CD14-positive monocyte (primary cell): ENCODE results near the gene PKD2L1. TPM values are rescaled to one million over a fixed set of nuclear protein-coding genes. Genes with fewer than 3 reads are reported as not detected.

Experiments
- DNase-seq, 3 donors: peaks; one replicate each; pipeline ENCODE4 v3.0.0-alpha.2; 2011 to 2022
- H2AFZ ChIP-seq: 2 replicates; pipeline ENCODE4 v1.6.0; 2012; ENCODE audit warnings: mild to moderate bottlenecking, low read depth, low read length, inconsistent platforms; ENCODE audit not compliant: insufficient read depth, poor library complexity, severe bottlenecking
- H3K27ac ChIP-seq, 2 donors: 1 replicate in 1 of 2; 2 replicates in 1 of 2; pipeline ENCODE4 v1.5.1; 2012 to 2013; ENCODE audit warnings: low read length in 2 of 2, control low read depth in 1 of 2, inconsistent platforms in 1 of 2, low read depth in 1 of 2, mild to moderate bottlenecking in 1 of 2
- H3K27me3 ChIP-seq, 2 donors: one replicate each; pipeline versions ENCODE4 v1.6.0 to v1.6.1; 2011 to 2013; ENCODE audit warnings: low read length in 2 of 2; ENCODE audit not compliant: control insufficient read depth in 2 of 2, insufficient read depth in 2 of 2
- H3K36me3 ChIP-seq, 2 donors: replicated peaks in 1 of 2; 1 replicate in 1 of 2; 2 replicates in 1 of 2; pipeline versions ENCODE4 v1.5.1 to v1.6.1; 2012 to 2013; ENCODE audit warnings: low read length in 2 of 2, control low read depth in 1 of 2, inconsistent platforms in 1 of 2, mild to moderate bottlenecking in 1 of 2; ENCODE audit not compliant: insufficient read depth in 2 of 2, control insufficient read depth in 1 of 2
- H3K4me1 ChIP-seq, 2 donors: 1 replicate in 1 of 2; 2 replicates in 1 of 2; pipeline versions ENCODE4 v1.5.1 to v1.6.1; 2012 to 2013; ENCODE audit warnings: low read length in 2 of 2, control low read depth in 1 of 2, inconsistent platforms in 1 of 2, mild to moderate bottlenecking in 1 of 2, moderate library complexity in 1 of 2; ENCODE audit not compliant: insufficient read depth in 2 of 2, control insufficient read depth in 1 of 2
- H3K4me2 ChIP-seq: replicated peaks from 2 replicates; pipeline ENCODE3; 2012; ENCODE audit warnings: low read length, moderate library complexity, mild to moderate bottlenecking; ENCODE audit not compliant: poor library complexity, severe bottlenecking; ENCODE audit errors: extremely low read depth
- H3K4me3 ChIP-seq, 3 experiments: fragments of 200-600 bp in 1 of 3; sonication (generic) in 1 of 3; replicated peaks in 1 of 3; 1 replicate in 2 of 3; 2 replicates in 1 of 3; pipeline ENCODE4 v1.5.1; 2011 to 2013; ENCODE audit warnings: low read length in 3 of 3, mild to moderate bottlenecking in 3 of 3, control low read depth in 2 of 3, low read depth in 2 of 3, inconsistent platforms in 1 of 3, moderate library complexity in 1 of 3
- H3K79me2 ChIP-seq: 2 replicates; pipeline ENCODE4 v1.6.0; 2012; ENCODE audit warnings: mild to moderate bottlenecking, control low read depth, inconsistent platforms, low read length, moderate library complexity; ENCODE audit not compliant: insufficient read depth
- H3K9ac ChIP-seq: 2 replicates; pipeline ENCODE4 v1.6.0; 2017; ENCODE audit warnings: low read length, mild to moderate bottlenecking; ENCODE audit not compliant: insufficient read depth, poor library complexity, severe bottlenecking
- H3K9me3 ChIP-seq, 2 donors: replicated peaks in 1 of 2; 1 replicate in 1 of 2; 2 replicates in 1 of 2; pipeline versions ENCODE4 v1.5.1 to v1.6.1; 2012 to 2013; ENCODE audit warnings: low read length in 2 of 2, control low read depth in 1 of 2; ENCODE audit not compliant: control insufficient read depth in 1 of 2, insufficient read depth in 1 of 2
- H4K20me1 ChIP-seq: 2 replicates; pipeline ENCODE4 v1.6.0; 2012; ENCODE audit warnings: mild to moderate bottlenecking, low read length, control low read depth, moderate library complexity; ENCODE audit not compliant: insufficient read depth
- H3K27ac Mint-ChIP-seq, 7 donors: one replicate each; pipeline ENCODE4 v1.8.0; 2020; ENCODE audit warnings: mild to moderate bottlenecking in 7 of 7, mixed read lengths in 7 of 7, moderate library complexity in 6 of 7, inconsistent platforms in 2 of 7
- H3K27me3 Mint-ChIP-seq, 3 donors: one replicate each; pipeline ENCODE4 v1.8.0; 2021 to 2022; ENCODE audit warnings: low read depth in 3 of 3, mild to moderate bottlenecking in 3 of 3, mixed read lengths in 3 of 3, moderate library complexity in 3 of 3, inconsistent platforms in 1 of 3
- H3K36me3 Mint-ChIP-seq, 2 donors: one replicate each; pipeline ENCODE4 v1.8.0; 2020; ENCODE audit warnings: mixed read lengths in 2 of 2, inconsistent platforms in 1 of 2, mild to moderate bottlenecking in 1 of 2
- H3K4me1 Mint-ChIP-seq: one replicate; pipeline ENCODE4 v1.8.0; 2020; ENCODE audit warnings: mild to moderate bottlenecking, mixed read lengths
- H3K4me3 Mint-ChIP-seq, 2 donors: one replicate each; pipeline ENCODE4 v1.8.0; 2020; ENCODE audit warnings: mild to moderate bottlenecking in 2 of 2, mixed read lengths in 2 of 2, moderate library complexity in 1 of 2
- H3K9me3 Mint-ChIP-seq, 7 donors: one replicate each; pipeline ENCODE4 v1.8.0; 2020 to 2022; ENCODE audit warnings: mixed read lengths in 7 of 7, mild to moderate bottlenecking in 6 of 7, moderate library complexity in 6 of 7, inconsistent platforms in 2 of 7
- CTCF ChIP-seq: fragments of 200-600 bp; IDR thresholded peaks from one replicate; pipeline ENCODE4 v1.8.0; 2022; ENCODE audit warnings: antibody characterized with exemption, mild to moderate bottlenecking
- WGBS: methylation state at CpG from one replicate; pipeline ENCODE4 v1.1.5; 2013; ENCODE audit warnings: missing lambda C conversion rate; ENCODE audit not compliant: insufficient coverage; 5-methylcytosine and 5-hydroxymethylcytosine counted together
- intact Hi-C, 2 donors: fragments of 100-400 bp; cut with micrococcal nuclease; formaldehyde crosslinking; loops; one replicate each; pipeline versions ENCODE4 v1.15.0 to v1.15.1; 2023
- polyA plus RNA-seq, 3 donors: library from polyadenylated mRNA; depleted of rRNA in 1 of 3; unstranded in 2 of 3; stranded (reverse) in 1 of 3; fragments of 300-500 nt in 2 of 3; fragments of >200 nt in 1 of 3; fragmentation: Illumina TruSeq in 2 of 3; gene quantifications; 1 replicate in 2 of 3; 2 replicates in 1 of 3; pipeline ENCODE4 v1.2.3, GENCODE V29; 2012 to 2021

Gene PKD2L1
- polyA plus RNA-seq, 3 donors: 0.15 to 1.5 TPM; not detected in 1

- Histone ChIP-seq H3K4me2 (no peak overlapping the region), H3K27me3 (peaks cover 15 to 30% of the 10 kb centered on the region in 2 donors), H3K4me3 (no peak overlapping the region), H3K9me3 (no peaks in the 10 kb centered on the region), H2AFZ (no peak overlapping the region), H3K79me2 (no peaks in the 10 kb centered on the region), H3K9ac (no peak overlapping the region), H3K4me1 (peaks cover 17 to 22% of the 10 kb centered on the region in 2 donors), H4K20me1 (no peaks in the 10 kb centered on the region), H3K36me3 (no peaks in the 10 kb centered on the region), H3K27ac (no peak overlapping the region)
- Mint-ChIP-seq H3K9me3 (peaks cover 0 to 15% (median 4%) of the 10 kb centered on the region in 7 donors), H3K27ac (no peak overlapping the region), H3K4me1 (peaks cover 20% of the 10 kb centered on the region), H3K27me3 (peaks cover 36 to 49% (median 39%) of the 10 kb centered on the region in 3 donors), H3K36me3 (peaks cover 14 to 29% of the 10 kb centered on the region in 2 donors), H3K4me3 (no peak overlapping the region)
- intact Hi-C loops: loop anchor here in 1 of 2 donors (5.0 kb wide), 1 partner anchor 33 kb away; no protein-coding TSS in a partner anchor
- 100% methylated on average over 2 of the region's 3 CpGs for WGBS
- DNase-seq: no peak
- no peak for TF ChIP-seq CTCF
These were observed 19.6 kb upstream of the PKD2L1 start for GRCh38 chr10:100349672-100350071.

GRCh38 chr10:100349087-100349486 is 19.1 kb upstream of the PKD2L1 start:
- Histone ChIP-seq H3K79me2 (no peaks in the 10 kb centered on the region), H3K4me3 (no peak overlapping the region), H4K20me1 (no peaks in the 10 kb centered on the region), H3K4me2 (no peak overlapping the region), H3K9ac (no peak overlapping the region), H3K27me3 (peaks cover 15 to 30% of the 10 kb centered on the region in 2 donors), H3K4me1 (peaks cover 17 to 22% of the 10 kb centered on the region in 2 donors), H3K27ac (no peak overlapping the region), H3K9me3 (no peaks in the 10 kb centered on the region), H2AFZ (no peak overlapping the region), H3K36me3 (no peaks in the 10 kb centered on the region)
- no peak for DNase-seq
- H3K36me3 Mint-ChIP-seq: peaks cover 9 to 28% of the 10 kb centered on the region in 2 donors
- TF ChIP-seq CTCF: no peak
- 95% methylated on average over 4 of the region's 5 CpGs for WGBS
- peaks cover 0 to 15% (median 4%) of the 10 kb centered on the region in 7 donors for H3K9me3 Mint-ChIP-seq
- intact Hi-C loops: loop anchor here in 1 of 2 donors (5.0 kb wide), 1 partner anchor 33 kb away; no protein-coding TSS in a partner anchor
- peaks cover 20% of the 10 kb centered on the region for H3K4me1 Mint-ChIP-seq
- H3K27ac Mint-ChIP-seq: peak overlapping the region in 1 of 7 donors; percentile 11
- H3K4me3 Mint-ChIP-seq: no peak overlapping the region
- H3K27me3 Mint-ChIP-seq: peaks cover 39 to 52% (median 39%) of the 10 kb centered on the region in 3 donors
